CD4-positive, alpha-beta T cell treated with Interleukin-15 for 4 hours (primary cell): ENCODE results near the gene PCSK9.

Experiments
- DNase-seq: peaks from one replicate; pipeline ENCODE4 v3.0.0-alpha.2; 2020; ENCODE audit warnings: low spot score

The PCSK9 gene

GRCh38 chr1:55060133-55060999, 21.0 kb downstream of the PCSK9 start:
- no peak for DNase-seq

GRCh38 chr1:55061000-55061705, 21.8 kb downstream of the PCSK9 start:
- no peak for DNase-seq

DNA sequence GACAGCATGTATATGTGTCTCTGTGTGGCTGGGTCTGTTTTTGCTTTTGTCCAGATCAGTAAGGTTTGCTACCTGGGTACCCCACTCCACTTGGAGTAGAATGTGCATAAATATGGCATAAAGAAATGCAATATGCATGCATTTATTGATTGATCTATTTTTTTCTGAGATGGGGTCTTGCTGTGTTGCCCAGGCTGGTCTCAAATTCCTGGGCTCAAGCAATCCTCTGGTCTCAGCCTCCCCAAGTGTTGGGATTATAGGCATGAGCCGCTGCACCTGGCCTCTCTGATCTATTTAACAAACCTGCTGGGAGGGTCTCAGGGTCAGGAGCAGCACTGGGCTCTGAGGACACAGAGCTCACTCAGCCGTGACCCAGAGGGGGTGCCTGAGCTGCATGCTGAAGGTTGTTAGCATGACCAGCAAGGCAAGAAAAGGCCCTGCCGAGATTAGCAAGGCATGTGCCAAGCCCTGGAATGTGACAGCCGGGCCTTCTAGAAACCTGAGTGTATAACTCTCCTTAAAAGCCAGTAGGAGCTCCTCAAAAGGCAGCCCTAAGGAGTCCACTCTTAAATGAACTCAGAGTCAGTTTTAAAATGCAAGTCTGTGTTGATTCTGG, 22.5 kb downstream of the PCSK9 start:
- DNase-seq, result no peak

- no peak for DNase-seq
Observed at GRCh38 chr1:55062801-55063576, 23.6 kb downstream of the PCSK9 start.

DNA sequence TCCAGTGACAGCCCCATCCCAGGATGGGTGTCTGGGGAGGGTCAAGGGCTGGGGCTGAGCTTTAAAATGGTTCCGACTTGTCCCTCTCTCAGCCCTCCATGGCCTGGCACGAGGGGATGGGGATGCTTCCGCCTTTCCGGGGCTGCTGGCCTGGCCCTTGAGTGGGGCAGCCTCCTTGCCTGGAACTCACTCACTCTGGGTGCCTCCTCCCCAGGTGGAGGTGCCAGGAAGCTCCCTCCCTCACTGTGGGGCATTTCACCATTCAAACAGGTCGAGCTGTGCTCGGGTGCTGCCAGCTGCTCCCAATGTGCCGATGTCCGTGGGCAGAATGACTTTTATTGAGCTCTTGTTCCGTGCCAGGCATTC, 24.2 kb downstream of the PCSK9 start:
- no peak for DNase-seq

DNA sequence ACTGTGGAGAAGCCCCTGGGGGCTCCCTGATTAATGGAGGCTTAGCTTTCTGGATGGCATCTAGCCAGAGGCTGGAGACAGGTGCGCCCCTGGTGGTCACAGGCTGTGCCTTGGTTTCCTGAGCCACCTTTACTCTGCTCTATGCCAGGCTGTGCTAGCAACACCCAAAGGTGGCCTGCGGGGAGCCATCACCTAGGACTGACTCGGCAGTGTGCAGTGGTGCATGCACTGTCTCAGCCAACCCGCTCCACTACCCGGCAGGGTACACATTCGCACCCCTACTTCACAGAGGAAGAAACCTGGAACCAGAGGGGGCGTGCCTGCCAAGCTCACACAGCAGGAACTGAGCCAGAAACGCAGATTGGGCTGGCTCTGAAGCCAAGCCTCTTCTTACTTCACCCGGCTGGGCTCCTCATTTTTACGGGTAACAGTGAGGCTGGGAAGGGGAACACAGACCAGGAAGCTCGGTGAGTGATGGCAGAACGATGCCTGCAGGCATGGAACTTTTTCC, 24.8 kb downstream of the PCSK9 start:
- DNase-seq, result no peak

DNA sequence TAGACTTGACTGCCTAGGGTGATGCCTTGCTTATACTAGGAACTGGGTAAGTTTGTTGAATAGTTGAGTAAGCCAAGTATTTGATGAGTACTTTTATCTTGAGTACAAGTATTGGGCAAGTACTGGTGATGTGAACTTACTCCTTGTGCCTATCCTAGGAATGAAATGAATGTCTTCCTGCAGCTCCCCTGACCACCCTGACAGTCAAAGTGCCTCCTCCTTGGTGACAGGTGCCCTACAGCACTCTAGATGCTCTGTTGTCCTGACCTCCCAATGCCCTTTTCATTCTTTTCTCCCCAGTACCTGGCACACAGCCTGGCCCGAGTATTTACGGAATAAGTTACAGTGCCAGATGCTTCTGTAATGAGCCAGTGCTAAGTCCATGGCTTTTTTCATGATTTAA, 25.5 kb downstream of the PCSK9 start:
- no peak for DNase-seq

GRCh38 chr1:55065648-55066047, 26.3 kb downstream of the PCSK9 start:
- DNase-seq, result no peak

- no peak for DNase-seq
Observed at GRCh38 chr1:55067022-55067778, 27.9 kb downstream of the PCSK9 start.

- no peak for DNase-seq
Observed at GRCh38 chr1:55067914-55068313, 28.6 kb downstream of the PCSK9 start.

DNA sequence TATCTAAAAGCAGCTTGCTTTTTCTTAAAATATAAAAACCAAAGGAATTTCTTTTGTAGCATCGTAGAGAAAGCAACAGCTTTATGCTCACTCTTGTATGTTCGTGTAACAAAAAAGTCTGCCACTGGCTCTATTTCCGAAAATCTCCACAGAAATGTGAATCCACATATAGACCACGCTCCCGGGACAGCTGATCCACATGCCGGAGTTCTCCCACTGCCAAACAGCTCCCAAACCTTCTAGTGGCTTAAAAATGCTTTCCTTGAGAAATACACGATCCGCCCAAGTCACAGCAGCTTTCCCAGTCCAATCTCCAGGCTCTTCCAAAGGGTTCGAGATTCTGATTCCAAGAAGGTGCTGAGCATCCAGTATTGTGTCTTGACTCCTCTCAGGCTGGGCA, 29.3 kb downstream of the PCSK9 start:
- no peak for DNase-seq

GRCh38 chr1:55069280-55069679, 29.9 kb downstream of the PCSK9 start:
- DNase-seq, result no peak

GRCh38 chr1:55070293-55071164, 31.2 kb downstream of the PCSK9 start:
- no peak for DNase-seq

DNA sequence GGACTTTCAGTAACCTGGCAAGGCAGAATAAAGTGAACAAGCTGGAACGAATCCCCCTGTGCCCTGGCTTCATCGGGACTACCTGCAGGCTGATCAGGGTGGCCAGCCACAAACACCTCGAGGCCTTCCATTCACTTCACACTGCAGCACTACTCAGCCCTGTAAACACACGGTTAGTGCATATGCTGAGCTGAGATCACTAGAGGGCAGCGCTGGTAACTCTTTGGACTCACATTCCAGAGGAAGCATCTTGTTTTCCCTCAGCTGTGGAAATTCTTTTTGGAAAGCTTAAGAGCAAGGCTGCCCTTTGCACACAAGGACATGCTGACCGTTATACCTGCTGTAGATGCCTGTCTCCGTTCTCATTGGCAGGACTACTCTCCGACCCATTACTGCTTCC, 32.1 kb downstream of the PCSK9 start:
- no peak for DNase-seq

- no peak for DNase-seq
Observed at GRCh38 chr1:55073187-55073916, 34.0 kb downstream of the PCSK9 start.

DNA sequence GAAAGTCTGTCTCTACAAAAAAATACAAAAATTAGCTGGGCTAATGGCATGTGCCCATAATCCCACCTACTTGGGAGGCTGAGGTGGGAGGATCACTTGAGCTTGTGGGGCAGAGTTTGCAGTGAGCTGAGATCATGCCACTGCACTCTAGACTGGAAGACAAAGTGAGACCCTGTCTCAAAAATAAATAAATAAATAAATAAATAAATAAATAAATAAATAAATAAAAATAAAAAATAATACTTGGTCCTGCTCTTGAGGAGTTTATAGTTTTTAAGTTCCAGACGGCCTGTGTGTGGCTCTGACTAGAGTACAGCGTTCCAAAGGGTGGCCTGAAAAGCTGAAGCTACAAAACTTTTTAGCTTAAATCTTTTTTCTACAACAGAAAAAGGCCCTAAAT, 35.1 kb downstream of the PCSK9 start:
- no peak for DNase-seq

DNA sequence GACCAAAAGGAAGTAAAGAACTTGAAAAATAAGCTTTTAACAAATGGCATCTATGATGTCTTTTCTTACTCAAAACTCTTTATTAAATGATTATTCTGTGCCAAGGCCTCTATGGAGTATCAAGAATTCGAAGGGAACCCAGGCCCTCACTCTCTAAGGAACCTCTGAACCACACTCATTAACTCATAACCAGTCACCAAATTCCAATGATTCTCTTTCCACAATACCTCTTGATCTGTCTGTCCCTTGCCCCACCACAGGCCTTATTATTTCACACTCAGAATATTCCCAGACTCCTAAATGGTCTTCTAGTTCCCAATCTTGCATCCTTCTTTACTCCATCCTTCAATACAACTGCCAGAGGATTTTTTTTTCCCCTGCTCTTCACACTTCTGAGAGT, 37.0 kb downstream of the PCSK9 start:
- DNase-seq, result no peak

GRCh38 chr1:55078470-55078869, 39.1 kb downstream of the PCSK9 start:
- no peak for DNase-seq

DNA sequence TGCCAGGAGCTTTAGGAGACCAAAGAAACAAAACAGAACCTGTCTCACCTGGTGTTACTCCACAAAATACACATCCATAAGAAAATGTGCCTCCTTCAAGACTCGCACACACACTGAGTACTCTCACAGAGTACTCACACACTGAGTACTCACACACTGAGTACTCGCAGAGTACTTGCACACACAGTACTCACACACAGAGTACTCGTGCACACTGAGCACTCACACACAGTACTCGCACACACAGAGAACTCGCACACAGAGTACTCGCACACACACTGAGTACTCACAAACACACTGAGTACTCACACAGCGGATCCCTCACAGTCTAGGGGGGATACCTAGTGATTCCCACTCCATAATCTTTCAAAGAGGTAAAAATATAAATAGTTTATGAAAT, 40.3 kb downstream of the PCSK9 start:
- DNase-seq, result no peak
